TTC549 (cell line): ENCODE measurements around the gene ME1.

Experiments used
- FAIRE-seq: peaks from 2 replicates; lab custom pipeline; 2012; peaks lifted over from hg19 to GRCh38; lab: Jason Lieb, UNC

Gene ME1

GRCh38 chr6:83188501-83188900 is 242.3 kb downstream of the ME1 start:
- no peak for FAIRE-seq

GRCh38 chr6:83185096-83185495 is 245.8 kb downstream of the ME1 start:
- no peak for FAIRE-seq

- FAIRE-seq: no peak
Observed at GRCh38 chr6:83183082-83183828, 247.6 kb downstream of the ME1 start.

- no peak for FAIRE-seq
Observed at GRCh38 chr6:83182114-83182513, 248.7 kb downstream of the ME1 start.

- FAIRE-seq: no peak
Observed at GRCh38 chr6:83180426-83180950, 250.4 kb downstream of the ME1 start.

- FAIRE-seq: no peak
Observed at GRCh38 chr6:83176246-83176645, 254.6 kb downstream of the ME1 start.

GRCh38 chr6:83169511-83169910 is 261.3 kb downstream of the ME1 start:
- no peak for FAIRE-seq

GRCh38 chr6:83169106-83169505 is 261.7 kb downstream of the ME1 start:
- FAIRE-seq: no peak

- no peak for FAIRE-seq
Observed at GRCh38 chr6:83168556-83168955, 262.3 kb downstream of the ME1 start.

GRCh38 chr6:83167726-83168278 is 263.0 kb downstream of the ME1 start:
- FAIRE-seq: no peak
